Activated CD4-positive, alpha-beta memory T cell treated with anti-CD3 and anti-CD28 coated beads for 36 hours (primary cell): ENCODE measurements around the gene FAM229B. TPM values are rescaled to one million over a fixed set of nuclear protein-coding genes. Genes with fewer than 3 reads are reported as not detected.
"Not testable (repeated sequence)": the region's sequence is repeated elsewhere in the genome, so short reads cannot be mapped to it uniquely, and the experiment has no call there.

ENCODE experiments used
- CTCF ChIA-PET: fragments of 350-600 bp; sonication (Branson Sonifier 250); formaldehyde crosslinking; loops from one replicate; lab custom pipeline; 2021; ENCODE audit warnings: antibody characterized with exemption, inconsistent platforms; lab: Charles Lee
- POLR2A ChIA-PET: fragments of 350-600 bp; sonication (Branson Sonifier 250); formaldehyde crosslinking; loops from one replicate; lab custom pipeline; 2021; ENCODE audit warnings: antibody characterized with exemption; lab: Charles Lee
- DNase-seq: peaks from one replicate; pipeline ENCODE4 v3.0.0-alpha.2; 2020
- H3K27ac Mint-ChIP-seq: one replicate; pipeline ENCODE4 v1.8.0; 2021; ENCODE audit warnings: mixed read lengths
- H3K27me3 Mint-ChIP-seq: one replicate; pipeline ENCODE4 v1.8.0; 2021; ENCODE audit warnings: mixed read lengths
- H3K36me3 Mint-ChIP-seq: one replicate; pipeline ENCODE4 v1.8.0; 2021; ENCODE audit warnings: mixed read lengths
- H3K4me1 Mint-ChIP-seq: one replicate; pipeline ENCODE4 v1.8.0; 2021; ENCODE audit warnings: low read depth, mixed read lengths
- H3K4me3 Mint-ChIP-seq: one replicate; pipeline ENCODE4 v1.8.0; 2021; ENCODE audit warnings: mild to moderate bottlenecking, mixed read lengths
- H3K9me3 Mint-ChIP-seq: one replicate; pipeline ENCODE4 v1.8.0; 2021; ENCODE audit warnings: mixed read lengths
- intact Hi-C: fragments of 100-400 bp; cut with micrococcal nuclease; formaldehyde crosslinking; loops from one replicate; pipeline ENCODE4 v1.15.1; 2023
- total RNA-seq, 2 experiments: library from RNA; stranded (reverse); gene quantifications; one replicate each; pipeline ENCODE4 v1.2.3, GENCODE V29; 2021

The FAM229B gene
- total RNA-seq, 2 experiments from 2014 or later: 6.7 to 7.3 TPM

- POLR2A ChIA-PET: no interaction called here
- intact Hi-C loops: no loop called here
- DNase-seq: no peak
- no peak overlapping the region for H3K4me3 Mint-ChIP-seq
- peaks cover 3% of the 10 kb centered on the region for H3K36me3 Mint-ChIP-seq
- H3K27ac Mint-ChIP-seq: no peak overlapping the region
- no peaks in the 10 kb centered on the region for H3K27me3 Mint-ChIP-seq
- CTCF ChIA-PET: no interaction called here
- H3K4me1 Mint-ChIP-seq: no peaks in the 10 kb centered on the region
- H3K9me3 Mint-ChIP-seq: no peaks in the 10 kb centered on the region
Measured at GRCh38 chr6:112066606-112067005, 20.8 kb upstream of the FAM229B start.

GRCh38 chr6:112081569-112081968, 5.8 kb upstream of the FAM229B start:
- POLR2A ChIA-PET: no interaction called here
- Mint-ChIP-seq H3K27ac (no peak overlapping the region), H3K27me3 (no peaks in the 10 kb centered on the region), H3K4me1 (peaks cover 9% of the 10 kb centered on the region), H3K36me3 (peaks cover 27% of the 10 kb centered on the region), H3K4me3 (no peak overlapping the region), H3K9me3 (no peaks in the 10 kb centered on the region)
- no peak for DNase-seq
- intact Hi-C loops: loop anchor here (10.0 kb wide), 1 partner anchor 203 kb away; no protein-coding TSS in a partner anchor
- CTCF ChIA-PET: interaction anchor here (1.8 kb wide), 1 partner anchor 82 kb away, joined by 9 read pairs; no protein-coding TSS in a partner anchor

DNA sequence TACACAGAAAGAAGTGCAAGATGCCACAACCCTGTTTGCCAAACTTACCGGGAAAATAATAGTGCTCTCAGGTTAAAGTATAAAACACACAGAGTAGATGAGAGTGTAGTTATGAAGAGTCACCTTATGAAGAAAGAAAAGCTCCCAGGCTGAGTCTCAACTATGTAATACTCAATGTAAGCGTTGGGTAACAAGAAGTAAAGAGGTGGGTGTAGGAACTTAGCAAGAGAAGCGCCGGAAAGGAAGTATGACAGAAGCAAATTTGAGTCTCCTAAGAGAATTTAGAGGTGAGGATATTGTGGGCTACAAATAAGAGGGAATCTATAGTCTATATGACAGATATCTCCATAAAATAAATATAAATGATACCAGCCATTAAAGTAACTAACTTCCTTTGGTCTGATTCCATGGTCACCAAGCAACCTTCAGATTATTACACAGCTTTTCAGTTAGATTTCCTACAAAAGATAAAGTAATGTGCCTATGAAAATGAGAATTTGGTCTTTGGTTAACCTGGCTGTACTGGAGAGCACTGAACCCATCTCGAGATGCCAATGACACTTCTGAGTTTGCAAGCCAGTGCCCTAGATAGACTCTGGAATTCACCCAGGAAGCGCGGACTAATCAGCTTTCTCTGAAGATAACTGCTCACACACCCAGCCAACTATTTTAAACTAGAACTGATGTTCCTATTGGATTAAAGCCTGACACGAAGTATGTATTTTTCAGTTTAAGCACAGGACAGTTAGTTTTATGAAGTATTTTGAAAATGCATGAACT, 1.9 kb upstream of the FAM229B start:
- peak overlapping the region; percentile 50 for H3K4me3 Mint-ChIP-seq
- ChIA-PET CTCF (interaction anchor here (0.7 to 6.7 kb wide), 12 partner anchors 12 to 827 kb away, joined by 3 to 133 read pairs (median 9); a partner anchor contains a TSS), POLR2A (no interaction called here)
- H3K27ac Mint-ChIP-seq: no peak overlapping the region
- intact Hi-C loops: loop anchor here (2.0 to 10.0 kb wide), 7 partner anchors 31 to 1773 kb away; partner anchors contain the start of gene CDK19
- peaks cover 19% of the 10 kb centered on the region for H3K36me3 Mint-ChIP-seq
- DNase-seq: no peak
- peaks cover 9% of the 10 kb centered on the region for H3K4me1 Mint-ChIP-seq
- H3K27me3 Mint-ChIP-seq: peaks cover 9% of the 10 kb centered on the region
- no peaks in the 10 kb centered on the region for H3K9me3 Mint-ChIP-seq

GRCh38 chr6:112086744-112087135, 651 bp upstream of the FAM229B start:
- Mint-ChIP-seq H3K27me3 (peaks cover 10% of the 10 kb centered on the region), H3K4me3 (no peak overlapping the region), H3K36me3 (peaks cover 14% of the 10 kb centered on the region), H3K4me1 (peaks cover 9% of the 10 kb centered on the region), H3K9me3 (no peaks in the 10 kb centered on the region), H3K27ac (no peak overlapping the region)
- no peak for DNase-seq
- ChIA-PET CTCF (interaction anchor here (1.0 to 6.7 kb wide), 19 partner anchors 14 to 1772 kb away, joined by 3 to 133 read pairs (median 8); a partner anchor contains a TSS), POLR2A (interaction anchor here (0.8 to 1.9 kb wide), 9 partner anchors 11 to 827 kb away, joined by 3 to 9 read pairs (median 3); partner anchors contain the start of genes REV3L and TRAF3IP2)
- intact Hi-C loops: loop anchor here (1.0 to 10.0 kb wide), 12 partner anchors 30 to 1772 kb away; partner anchors contain the start of genes CDK19, FYN and REV3L

GRCh38 chr6:112087916-112088315, 525 bp downstream of the FAM229B start:
- intact Hi-C loops: loop anchor here (1.0 to 10.0 kb wide), 12 partner anchors 29 to 1771 kb away; partner anchors contain the start of genes CDK19, FYN and REV3L
- H3K36me3 Mint-ChIP-seq: peaks cover 9% of the 10 kb centered on the region
- ChIA-PET CTCF (interaction anchor here (0.5 to 6.7 kb wide), 14 partner anchors 13 to 829 kb away, joined by 3 to 133 read pairs (median 6); partner anchors contain the start of gene TRAF3IP2), POLR2A (interaction anchor here (0.8 to 1.9 kb wide), 6 partner anchors 71 to 1908 kb away, joined by 3 to 9 read pairs (median 4); partner anchors contain the start of genes CDC40 and REV3L)
- H3K9me3 Mint-ChIP-seq: no peaks in the 10 kb centered on the region
- no peak for DNase-seq
- H3K4me1 Mint-ChIP-seq: peaks cover 9% of the 10 kb centered on the region
- H3K27me3 Mint-ChIP-seq: peaks cover 11% of the 10 kb centered on the region
- H3K27ac Mint-ChIP-seq: no peak overlapping the region
- H3K4me3 Mint-ChIP-seq: no peak overlapping the region

GRCh38 chr6:112096901-112097300, 9.5 kb downstream of the FAM229B start:
- Mint-ChIP-seq H3K36me3 (peaks cover 5% of the 10 kb centered on the region), H3K4me1 (no peaks in the 10 kb centered on the region), H3K27me3 (peaks cover 5% of the 10 kb centered on the region), H3K27ac (no peak overlapping the region), H3K4me3 (no peak overlapping the region), H3K9me3 (no peaks in the 10 kb centered on the region)
- DNase-seq: no peak
- intact Hi-C loops: no loop called here
- POLR2A ChIA-PET: no interaction called here
- CTCF ChIA-PET: no interaction called here

DNA sequence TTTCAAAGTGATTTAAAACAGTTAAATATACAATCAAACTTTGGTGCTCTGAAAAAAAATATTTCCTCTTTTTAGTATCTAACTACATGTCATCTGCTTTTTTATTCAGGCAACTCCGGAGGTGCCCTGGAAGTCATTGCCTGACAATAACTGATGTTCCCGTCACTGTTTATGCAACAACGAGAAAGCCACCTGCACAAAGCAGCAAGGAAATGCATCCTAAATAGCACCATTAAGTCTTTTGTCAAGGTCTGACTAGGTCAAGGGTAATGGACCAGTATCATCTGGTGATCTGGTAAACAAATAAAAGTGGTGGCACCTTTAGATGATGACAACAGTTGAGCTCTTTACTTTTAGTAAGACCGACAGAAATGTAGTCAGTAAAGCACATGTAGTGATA, 13.2 kb downstream of the FAM229B start:
- CTCF ChIA-PET: interaction anchor here (1.7 to 2.0 kb wide), 2 partner anchors 13 to 63 kb away, joined by 6 read pairs; partner anchors contain the start of genes FAM229B and TUBE1
- H3K27me3 Mint-ChIP-seq: no peaks in the 10 kb centered on the region
- peaks cover 7% of the 10 kb centered on the region for H3K36me3 Mint-ChIP-seq
- H3K4me1 Mint-ChIP-seq: no peaks in the 10 kb centered on the region
- H3K27ac Mint-ChIP-seq: no peak overlapping the region
- H3K9me3 Mint-ChIP-seq: peaks cover 5% of the 10 kb centered on the region
- intact Hi-C loops: no loop called here
- no peak overlapping the region for H3K4me3 Mint-ChIP-seq
- POLR2A ChIA-PET: no interaction called here
- DNase-seq: no peak

- CTCF ChIA-PET, DNase-seq, H3K36me3 Mint-ChIP-seq, H3K4me1 Mint-ChIP-seq, intact Hi-C loops, POLR2A ChIA-PET, H3K27me3 Mint-ChIP-seq, H3K27ac Mint-ChIP-seq, H3K9me3 Mint-ChIP-seq, H3K4me3 Mint-ChIP-seq: not testable (repeated sequence)
Measured at GRCh38 chr6:112106026-112106425, 18.6 kb downstream of the FAM229B start.

DNA sequence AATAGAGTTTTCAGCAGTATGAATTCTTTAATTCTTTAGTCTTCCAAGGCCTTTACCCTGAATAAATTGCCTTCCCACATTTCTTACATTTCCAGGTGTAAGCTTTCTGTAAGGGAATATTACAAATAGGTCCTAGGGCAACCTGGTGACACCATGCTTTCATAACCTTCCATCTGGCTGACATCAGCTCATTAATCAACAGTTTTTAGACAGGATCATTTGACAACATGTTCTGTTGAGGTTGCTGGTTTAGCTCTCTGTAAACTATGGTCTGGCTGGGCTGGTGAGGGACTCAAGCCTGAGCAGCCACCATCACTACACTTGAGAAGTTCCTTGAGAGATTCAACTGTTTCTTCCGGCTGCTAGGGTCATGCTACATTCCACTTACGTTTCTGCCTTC, 19.2 kb downstream of the FAM229B start:
- CTCF ChIA-PET: no interaction called here
- H3K36me3 Mint-ChIP-seq: peaks cover 3% of the 10 kb centered on the region

GRCh38 chr6:112109262-112109661, 21.9 kb downstream of the FAM229B start:
- ChIA-PET CTCF (no interaction called here), POLR2A (no interaction called here)
- Mint-ChIP-seq H3K4me3 (no peak overlapping the region), H3K9me3 (peaks cover 8% of the 10 kb centered on the region), H3K36me3 (peaks cover 3% of the 10 kb centered on the region), H3K4me1 (no peaks in the 10 kb centered on the region), H3K27me3 (peaks cover 10% of the 10 kb centered on the region), H3K27ac (no peak overlapping the region)
- intact Hi-C loops: no loop called here
- DNase-seq: no peak

More for the DNA sequence above, 19.2 kb downstream of the FAM229B start:
- H3K27ac Mint-ChIP-seq: no peak overlapping the region
- H3K9me3 Mint-ChIP-seq: peaks cover 8% of the 10 kb centered on the region
- peaks cover 6% of the 10 kb centered on the region for H3K27me3 Mint-ChIP-seq
- H3K4me1 Mint-ChIP-seq: no peaks in the 10 kb centered on the region
- POLR2A ChIA-PET: no interaction called here
- no peak overlapping the region for H3K4me3 Mint-ChIP-seq
- DNase-seq: no peak
- intact Hi-C loops: no loop called here

DNA sequence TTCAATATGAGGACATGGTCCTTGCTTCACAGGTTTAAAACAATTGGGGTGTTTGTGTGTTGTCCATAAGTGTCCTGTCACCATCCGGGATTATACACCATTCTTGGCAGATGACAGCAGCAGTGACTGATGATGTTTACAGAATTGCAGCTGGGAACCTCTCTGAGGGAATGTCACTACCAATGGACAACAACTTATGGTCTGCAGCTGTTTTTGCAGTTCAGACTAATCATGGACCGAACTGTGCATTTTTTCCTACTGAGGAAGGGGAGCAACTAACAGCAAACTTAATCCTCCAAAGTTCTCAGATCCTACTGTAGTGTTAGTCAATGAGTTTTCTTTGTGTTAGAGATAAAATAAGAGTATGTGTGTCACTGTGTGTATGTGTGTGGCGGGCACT, 26.0 kb downstream of the FAM229B start:
- Mint-ChIP-seq H3K27me3 (peaks cover 13% of the 10 kb centered on the region), H3K27ac (no peak overlapping the region), H3K9me3 (no peaks in the 10 kb centered on the region), H3K4me3 (no peak overlapping the region), H3K36me3 (no peaks in the 10 kb centered on the region), H3K4me1 (peaks cover 14% of the 10 kb centered on the region)
- intact Hi-C loops: no loop called here
- DNase-seq: no peak
- ChIA-PET POLR2A (no interaction called here), CTCF (interaction anchor here (1.2 kb wide), 1 partner anchor 50 kb away, joined by 4 read pairs; no protein-coding TSS in a partner anchor)

GRCh38 chr6:112113918-112114317, 26.5 kb downstream of the FAM229B start:
- DNase-seq: no peak
- H3K27me3 Mint-ChIP-seq: peaks cover 13% of the 10 kb centered on the region
- POLR2A ChIA-PET: no interaction called here
- intact Hi-C loops: no loop called here
- H3K36me3 Mint-ChIP-seq: no peaks in the 10 kb centered on the region
- no peak overlapping the region for H3K27ac Mint-ChIP-seq
- no peak overlapping the region for H3K4me3 Mint-ChIP-seq
- CTCF ChIA-PET: no interaction called here
- H3K9me3 Mint-ChIP-seq: no peaks in the 10 kb centered on the region
- H3K4me1 Mint-ChIP-seq: peaks cover 14% of the 10 kb centered on the region
